A673 (cell line): ENCODE measurements around the gene IDI1.

Source experiments
- EZH2 ChIP-seq: fragments of 200-600 bp; sonication (generic); IDR thresholded peaks from 2 replicates; pipeline ENCODE4 v1.6.1; 2017; ENCODE audit warnings: borderline replicate concordance, low read depth, mild to moderate bottlenecking, mixed read lengths, antibody characterized with exemption, low read length; ENCODE audit not compliant: poor library complexity, severe bottlenecking
- TF ChIP-seq, protein P1 (sequence below): fragments of 300-800, 200-600 bp; sonication (generic); conservative IDR thresholded peaks from 2 replicates; pipeline ENCODE4 v1.5.1; 2017; ENCODE audit warnings: low read depth, mild to moderate bottlenecking, antibody characterized with exemption, low read length, moderate library complexity, mixed read lengths

DNA sequence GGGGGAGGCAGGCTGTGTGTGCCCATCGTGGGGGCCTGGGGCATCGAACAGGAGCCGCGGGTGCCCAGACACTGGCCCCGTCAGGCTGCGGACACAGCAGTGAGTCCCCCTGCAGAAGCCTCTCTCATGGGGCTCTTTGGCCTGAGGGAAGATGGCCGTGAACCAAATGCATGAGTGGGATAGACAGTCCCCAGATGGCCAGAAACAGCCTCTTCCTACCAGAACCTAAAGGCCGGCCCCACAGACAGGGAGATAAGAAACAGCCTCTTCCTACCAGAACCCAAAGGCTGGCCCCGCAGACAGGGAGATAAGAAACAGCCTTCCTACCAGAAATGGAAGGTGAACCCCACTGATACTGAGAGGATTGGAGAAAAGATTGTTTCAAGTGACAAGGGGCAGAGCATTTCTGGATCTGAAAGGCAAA is 39.8 kb downstream of the IDI1 start:
- no peak for TF ChIP-seq EZH2
- TF ChIP-seq, protein P1, sequence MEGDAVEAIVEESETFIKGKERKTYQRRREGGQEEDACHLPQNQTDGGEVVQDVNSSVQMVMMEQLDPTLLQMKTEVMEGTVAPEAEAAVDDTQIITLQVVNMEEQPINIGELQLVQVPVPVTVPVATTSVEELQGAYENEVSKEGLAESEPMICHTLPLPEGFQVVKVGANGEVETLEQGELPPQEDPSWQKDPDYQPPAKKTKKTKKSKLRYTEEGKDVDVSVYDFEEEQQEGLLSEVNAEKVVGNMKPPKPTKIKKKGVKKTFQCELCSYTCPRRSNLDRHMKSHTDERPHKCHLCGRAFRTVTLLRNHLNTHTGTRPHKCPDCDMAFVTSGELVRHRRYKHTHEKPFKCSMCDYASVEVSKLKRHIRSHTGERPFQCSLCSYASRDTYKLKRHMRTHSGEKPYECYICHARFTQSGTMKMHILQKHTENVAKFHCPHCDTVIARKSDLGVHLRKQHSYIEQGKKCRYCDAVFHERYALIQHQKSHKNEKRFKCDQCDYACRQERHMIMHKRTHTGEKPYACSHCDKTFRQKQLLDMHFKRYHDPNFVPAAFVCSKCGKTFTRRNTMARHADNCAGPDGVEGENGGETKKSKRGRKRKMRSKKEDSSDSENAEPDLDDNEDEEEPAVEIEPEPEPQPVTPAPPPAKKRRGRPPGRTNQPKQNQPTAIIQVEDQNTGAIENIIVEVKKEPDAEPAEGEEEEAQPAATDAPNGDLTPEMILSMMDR, result no peak
